ENCODE results near the gene PSG2.
A peak's percentile ranks its signal among the peaks of the same experiment; 100 is the strongest.
"Not testable (repeated sequence)": the region's sequence is repeated elsewhere in the genome, so short reads cannot be mapped to it uniquely, and the experiment has no call there.

The PSG2 gene

DNA sequence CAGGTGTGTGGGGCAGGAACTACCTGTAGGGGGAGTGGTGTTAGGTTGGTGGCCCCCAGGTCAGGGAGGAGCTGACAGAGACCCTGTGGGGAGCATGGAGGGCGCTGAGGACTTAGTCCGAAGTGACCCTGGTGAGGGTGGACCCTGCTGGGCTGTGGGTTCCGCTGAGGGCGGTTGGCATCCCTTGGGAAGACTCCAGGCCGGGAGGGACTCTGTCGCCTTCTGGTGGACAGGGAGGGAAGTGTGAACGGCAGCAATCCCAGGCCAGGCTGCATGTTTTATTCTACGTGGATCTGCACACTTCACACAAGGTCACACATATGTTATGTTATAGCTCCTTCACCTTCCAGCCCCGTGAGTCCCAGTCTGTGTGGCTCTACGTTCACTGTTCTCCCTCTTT lies 54.5 kb downstream of the PSG2 start:
- not testable (repeated sequence) for DNase-seq (ENCODE audit: extremely low read depth, low read depth); H3K4me3 ChIP-seq (replicated peaks; ENCODE audit: low read depth, low read length)
- TF ChIP-seq, protein P1, sequence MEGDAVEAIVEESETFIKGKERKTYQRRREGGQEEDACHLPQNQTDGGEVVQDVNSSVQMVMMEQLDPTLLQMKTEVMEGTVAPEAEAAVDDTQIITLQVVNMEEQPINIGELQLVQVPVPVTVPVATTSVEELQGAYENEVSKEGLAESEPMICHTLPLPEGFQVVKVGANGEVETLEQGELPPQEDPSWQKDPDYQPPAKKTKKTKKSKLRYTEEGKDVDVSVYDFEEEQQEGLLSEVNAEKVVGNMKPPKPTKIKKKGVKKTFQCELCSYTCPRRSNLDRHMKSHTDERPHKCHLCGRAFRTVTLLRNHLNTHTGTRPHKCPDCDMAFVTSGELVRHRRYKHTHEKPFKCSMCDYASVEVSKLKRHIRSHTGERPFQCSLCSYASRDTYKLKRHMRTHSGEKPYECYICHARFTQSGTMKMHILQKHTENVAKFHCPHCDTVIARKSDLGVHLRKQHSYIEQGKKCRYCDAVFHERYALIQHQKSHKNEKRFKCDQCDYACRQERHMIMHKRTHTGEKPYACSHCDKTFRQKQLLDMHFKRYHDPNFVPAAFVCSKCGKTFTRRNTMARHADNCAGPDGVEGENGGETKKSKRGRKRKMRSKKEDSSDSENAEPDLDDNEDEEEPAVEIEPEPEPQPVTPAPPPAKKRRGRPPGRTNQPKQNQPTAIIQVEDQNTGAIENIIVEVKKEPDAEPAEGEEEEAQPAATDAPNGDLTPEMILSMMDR (IDR thresholded peaks at IDR 0.05; ENCODE audit: low read depth, low read length, missing control alignments), result peak; percentile 17

DNA sequence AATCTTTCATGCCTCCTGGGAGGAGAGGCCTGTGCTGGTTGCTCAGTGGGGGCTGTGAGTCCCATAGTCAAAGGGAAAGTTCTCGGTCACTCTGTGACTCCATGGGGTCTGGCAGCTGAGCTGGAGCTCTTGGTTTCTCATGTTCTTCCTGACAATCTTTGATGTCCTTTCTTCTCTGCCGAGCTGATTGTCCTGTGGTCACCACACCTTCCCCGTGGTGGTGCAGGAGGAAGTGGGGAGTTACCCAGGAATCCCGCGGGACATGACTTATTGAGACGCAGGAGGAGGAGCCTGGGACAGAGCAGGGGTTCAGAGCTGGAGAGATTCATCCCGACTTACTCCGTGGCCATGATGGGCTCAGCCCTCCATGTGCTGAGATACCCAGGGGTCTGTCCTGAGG lies 55.4 kb downstream of the PSG2 start:
- DNase-seq (ENCODE audit: extremely low read depth, low read depth); H3K4me3 ChIP-seq (replicated peaks; ENCODE audit: low read depth, low read length): not testable (repeated sequence)

DNA sequence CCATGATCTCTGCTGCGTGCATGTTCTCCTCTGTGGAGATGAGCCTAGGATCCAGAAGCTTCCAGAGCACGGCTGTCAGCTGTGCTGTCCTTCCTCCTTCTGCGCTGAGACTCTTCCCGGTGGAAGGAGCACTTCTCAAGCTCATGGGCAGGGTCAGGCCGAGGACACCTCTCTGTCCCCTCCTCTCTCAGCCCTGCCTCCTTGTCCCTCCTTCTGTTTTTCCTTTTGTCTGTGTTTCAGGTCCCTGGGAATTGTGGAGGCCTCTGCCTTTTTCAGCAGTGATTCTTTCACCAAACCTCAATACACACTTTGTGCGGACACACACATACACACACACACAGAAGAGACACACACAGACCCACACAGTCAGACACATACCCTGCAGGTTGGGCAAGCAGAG lies 56.1 kb downstream of the PSG2 start, which contains the start of gene PSG11:
Gene PSG11 (minus strand): TSS at position 101 of the 400 bp plus-strand sequence. CDS start 97 bp downstream, at position 4.
- H3K4me3 ChIP-seq (replicated peaks; ENCODE audit: low read depth, low read length); DNase-seq (ENCODE audit: extremely low read depth, low read depth): not testable (repeated sequence)

DNA sequence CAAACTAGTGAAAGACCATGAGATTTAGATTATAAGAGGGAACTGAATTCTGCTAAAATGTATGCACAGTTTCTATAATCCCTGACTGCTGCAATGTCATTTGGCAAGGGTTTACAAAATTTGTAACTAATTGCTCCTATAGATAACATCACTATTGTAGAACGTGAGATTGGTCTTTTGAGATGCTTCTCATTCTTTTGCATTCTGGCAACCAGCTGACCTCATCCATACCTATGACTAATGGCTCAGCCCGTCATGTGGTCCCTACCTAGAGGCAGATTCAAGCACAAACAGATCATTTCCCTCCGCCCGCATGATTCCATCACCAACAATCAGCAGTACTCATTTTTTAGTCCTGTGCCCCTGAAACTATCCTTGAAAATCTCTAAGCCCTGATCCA lies 60.4 kb downstream of the PSG2 start:
- not testable (repeated sequence) for H3K4me3 ChIP-seq (replicated peaks; ENCODE audit: low read depth, low read length)
- DNase-seq (ENCODE audit: extremely low read depth, low read depth), result peak; percentile 17

DNA sequence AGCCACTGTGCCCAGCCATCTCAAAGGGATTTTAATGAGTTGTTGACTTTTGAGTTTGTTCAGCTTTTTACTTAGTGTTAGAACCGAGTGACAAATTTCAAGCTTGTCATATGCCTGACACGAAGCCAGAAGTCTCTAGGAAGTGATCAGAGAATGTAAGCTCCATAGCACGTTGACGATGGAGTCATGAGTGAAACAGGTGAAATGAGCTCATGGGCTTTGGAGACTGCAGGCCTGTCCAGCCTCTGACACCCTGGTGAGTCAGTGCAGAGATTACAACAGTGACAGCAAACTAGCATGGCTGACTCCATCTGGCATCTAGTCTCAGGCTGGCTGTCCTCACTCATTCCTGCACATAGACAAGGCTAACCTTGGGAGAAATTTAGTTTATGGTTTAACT lies 60.9 kb downstream of the PSG2 start:
- not testable (repeated sequence) for H3K4me3 ChIP-seq (replicated peaks; ENCODE audit: low read depth, low read length)
- peak; percentile 19 for DNase-seq (ENCODE audit: extremely low read depth, low read depth)

GRCh38 chr19:43019588-43019987 lies 62.9 kb downstream of the PSG2 start:
- H3K4me3 ChIP-seq (replicated peaks; ENCODE audit: low read depth, low read length); DNase-seq (ENCODE audit: extremely low read depth, low read depth): not testable (repeated sequence)
